HG03039 (cell line): ENCODE data around the gene RALY.
"Not testable (repeated sequence)": the region's sequence is repeated elsewhere in the genome, so short reads cannot be mapped to it uniquely, and the experiment has no call there.

Experiments used
- ATAC-seq: cut with Tn5 transposase; IDR thresholded peaks from one replicate; pipeline ENCODE4 v1.9.1; 2021; ENCODE audit warnings: mild to moderate bottlenecking, moderate library complexity; ENCODE audit not compliant: unreplicated experiment

The RALY gene

DNA sequence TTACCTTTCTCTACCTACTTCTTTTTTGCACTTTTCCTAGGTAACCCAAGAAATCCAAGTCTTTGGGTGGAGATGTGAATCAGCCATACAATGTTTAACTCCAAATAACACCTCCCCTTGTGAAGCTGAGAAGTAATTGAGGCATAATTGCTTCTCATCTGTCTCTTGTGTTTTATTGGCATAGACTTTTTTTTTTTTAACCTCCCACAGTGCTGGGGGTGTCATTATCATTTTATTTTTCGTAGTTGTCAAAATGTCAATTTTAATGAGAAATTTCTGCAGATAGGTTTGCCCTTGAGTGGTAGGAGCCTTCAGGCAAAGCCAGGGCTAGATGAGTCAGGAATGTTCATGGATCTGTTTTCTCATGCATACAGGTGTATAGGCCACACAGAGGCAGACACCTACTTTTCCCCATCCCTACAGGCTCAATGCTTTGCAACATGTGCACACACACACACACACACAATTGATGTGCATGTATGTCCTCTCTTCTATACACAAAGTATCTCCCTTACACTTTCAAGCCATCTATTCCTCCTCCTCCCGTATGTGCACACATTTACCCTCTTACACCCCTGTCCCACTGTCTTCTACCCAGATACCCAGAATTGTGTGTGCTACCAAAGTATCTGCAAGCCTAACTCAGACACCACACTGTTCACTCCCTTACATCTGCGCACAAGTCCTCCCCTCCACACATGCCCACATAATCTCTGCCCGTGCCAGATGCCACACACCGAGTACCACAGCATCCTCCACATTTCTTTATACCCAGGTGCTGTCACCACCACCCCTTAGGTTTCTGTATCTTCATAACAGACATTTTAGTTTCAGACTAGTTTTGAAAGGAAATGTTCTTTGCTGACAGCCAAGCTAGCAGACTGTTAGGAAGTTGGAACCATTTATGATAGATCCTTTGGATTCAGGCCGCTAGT, 22.0 kb downstream of the RALY start:
- no peak for ATAC-seq

DNA sequence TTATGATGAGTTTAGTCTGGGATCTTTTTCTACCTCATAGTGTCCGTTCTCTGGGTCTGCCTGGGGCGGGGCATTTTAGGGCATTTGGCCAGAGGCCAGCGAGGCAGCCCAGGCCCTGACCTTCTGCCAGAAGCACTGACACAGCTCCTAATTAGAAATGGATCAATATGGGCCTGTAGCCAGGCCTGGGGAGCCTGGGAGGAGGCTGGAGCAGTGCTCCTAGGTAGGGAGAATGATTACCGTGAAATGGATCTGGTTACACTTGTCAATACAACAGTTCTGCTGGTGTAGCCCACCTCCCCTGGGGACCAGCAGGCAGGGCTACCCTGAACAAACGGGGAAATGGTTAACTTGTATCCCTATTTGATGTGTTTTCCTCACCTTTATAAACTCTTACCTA, 23.0 kb downstream of the RALY start:
- ATAC-seq = no peak

GRCh38 chr20:34017610-34018009, 23.9 kb downstream of the RALY start:
- no peak for ATAC-seq

DNA sequence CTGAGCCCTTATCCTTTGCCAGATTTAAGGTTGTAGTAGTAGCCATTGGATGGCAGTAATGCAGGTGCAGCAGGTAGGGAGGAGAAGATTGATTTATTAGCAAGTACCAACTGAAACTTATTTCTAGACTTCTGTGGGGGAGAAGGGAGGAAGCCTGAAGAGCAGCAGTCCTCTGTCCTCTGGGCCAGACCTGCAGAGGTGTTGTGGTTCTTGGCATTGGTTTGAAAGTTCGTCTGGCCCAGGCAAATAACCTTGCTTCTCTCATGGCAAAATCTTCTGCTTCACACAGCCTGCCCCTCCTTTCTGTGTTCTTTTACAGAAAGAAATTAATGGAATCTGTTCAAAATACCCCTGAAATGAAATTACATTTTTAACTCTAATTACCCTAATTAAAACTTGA, 24.5 kb downstream of the RALY start:
- ATAC-seq = no peak

GRCh38 chr20:34022151-34022838, 28.6 kb downstream of the RALY start:
- no peak for ATAC-seq

DNA sequence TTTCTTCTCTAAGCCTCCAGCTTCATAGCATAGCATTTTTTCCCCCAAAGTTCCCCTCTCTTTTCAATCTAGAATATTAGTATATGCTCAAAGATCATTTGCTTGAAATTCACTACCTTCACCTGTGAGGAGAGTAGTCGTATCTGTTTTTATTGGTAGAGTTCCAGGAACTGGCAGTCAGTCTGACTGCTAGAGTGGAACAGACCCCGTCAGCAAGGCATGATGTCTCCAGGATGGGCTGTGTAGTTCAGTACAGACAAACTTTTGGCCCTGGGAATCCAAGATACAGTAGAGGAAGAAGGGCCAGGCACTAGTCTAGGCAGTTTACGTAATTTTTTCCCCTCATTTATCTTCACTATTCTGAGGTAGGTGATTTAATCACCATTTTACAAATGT, 29.1 kb downstream of the RALY start:
- no peak for ATAC-seq

DNA sequence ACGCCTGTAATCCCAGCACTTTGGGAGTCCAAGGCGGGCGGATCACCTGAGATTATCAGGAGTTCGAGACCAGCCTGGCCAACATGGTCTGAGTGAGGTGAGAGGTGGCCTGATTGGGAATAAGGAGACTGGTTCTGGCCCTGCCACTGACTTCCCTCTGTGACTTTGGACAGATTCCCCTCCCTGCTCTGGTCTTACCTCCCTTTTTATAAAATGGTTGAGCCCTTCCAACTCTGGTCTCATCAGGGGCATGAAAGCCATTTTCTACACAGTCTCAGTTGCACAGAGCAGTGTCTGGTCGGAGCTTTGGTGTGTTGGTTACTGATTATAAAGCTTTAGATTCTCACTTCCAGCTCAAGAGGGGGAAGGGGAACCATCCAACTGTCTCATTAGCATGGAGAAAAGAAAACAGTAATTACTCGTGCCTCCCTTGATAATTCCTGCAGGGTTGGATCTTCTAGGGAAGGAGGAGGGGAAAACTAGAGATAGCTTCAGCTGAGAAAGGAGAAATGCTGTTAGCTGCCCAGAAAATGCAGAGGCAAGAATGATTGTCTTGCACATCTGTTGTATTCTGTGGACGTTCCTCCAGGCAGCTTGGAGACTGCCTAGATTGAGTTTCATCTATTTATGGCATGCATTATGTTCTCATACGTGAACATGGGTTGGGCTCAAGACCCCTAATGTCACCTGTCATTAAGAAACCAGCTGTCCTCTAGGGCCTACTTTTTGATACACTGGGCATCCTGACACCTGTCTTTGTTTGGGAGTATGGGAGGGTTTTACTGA, 30.4 kb downstream of the RALY start:
- ATAC-seq = no peak

GRCh38 chr20:34024723-34025351, 31.1 kb downstream of the RALY start:
- no peak for ATAC-seq

- ATAC-seq = not testable (repeated sequence)
These were observed 34.3 kb downstream of the RALY start for GRCh38 chr20:34028013-34028412.

GRCh38 chr20:34029415-34029814, 35.7 kb downstream of the RALY start:
- no peak for ATAC-seq

DNA sequence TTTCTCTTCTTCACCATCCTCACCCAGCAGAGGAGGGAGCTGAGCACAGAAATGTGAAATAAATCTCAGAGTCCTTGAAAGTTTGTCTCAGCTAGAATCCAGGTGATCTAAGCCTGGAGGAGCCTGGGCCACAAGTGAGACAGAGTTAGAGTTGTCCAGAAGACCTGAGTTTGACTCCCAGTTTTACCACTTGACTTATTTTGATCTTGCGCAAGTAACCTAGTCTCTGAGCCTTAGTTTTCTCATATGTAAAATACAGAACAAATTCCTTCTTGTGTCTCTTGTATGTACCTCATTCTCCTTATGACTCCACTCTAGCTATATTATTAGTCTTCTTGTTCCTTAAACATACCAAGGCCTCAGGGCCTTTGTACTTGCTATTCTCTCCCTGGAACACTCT, 36.7 kb downstream of the RALY start:
- no peak for ATAC-seq

DNA sequence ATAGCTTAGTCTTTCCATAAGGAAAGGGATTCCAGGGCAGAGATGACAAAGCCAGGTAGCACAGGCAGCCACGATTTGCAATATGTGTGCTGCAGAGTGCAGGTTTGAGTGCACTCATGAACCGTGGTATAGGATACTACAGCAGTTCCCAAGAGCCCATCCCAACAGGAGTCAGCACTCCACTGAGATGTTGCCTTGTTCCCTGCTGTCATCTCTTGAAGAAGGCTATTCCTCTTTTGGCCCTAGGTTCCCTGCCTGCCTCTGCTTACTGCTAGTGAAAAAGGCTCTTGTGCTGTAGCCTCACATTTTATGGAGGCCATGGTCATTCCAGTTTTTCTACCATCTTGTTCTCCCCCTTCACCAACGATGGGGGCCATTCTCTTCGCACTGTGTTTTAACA, 40.2 kb downstream of the RALY start:
- no peak for ATAC-seq

DNA sequence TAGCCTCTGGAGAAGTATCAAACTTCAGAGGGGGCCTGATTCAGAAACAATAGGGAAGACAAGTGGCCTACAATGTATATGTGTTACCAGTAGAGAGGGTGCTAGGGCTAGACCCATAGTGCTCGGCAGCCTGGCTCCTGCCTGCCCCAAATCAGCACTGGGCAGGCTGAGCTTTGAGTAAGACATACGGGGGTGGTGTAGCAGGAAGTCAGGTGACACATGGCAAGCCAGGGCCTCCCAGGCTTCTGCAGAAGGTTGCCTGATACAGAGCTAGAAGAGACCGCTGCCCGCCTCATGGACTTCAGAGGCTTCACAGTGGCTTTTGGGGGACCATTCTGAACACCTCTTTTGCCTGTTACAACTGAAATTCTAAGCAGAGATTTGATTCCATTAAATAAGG, 43.4 kb downstream of the RALY start:
- no peak for ATAC-seq

DNA sequence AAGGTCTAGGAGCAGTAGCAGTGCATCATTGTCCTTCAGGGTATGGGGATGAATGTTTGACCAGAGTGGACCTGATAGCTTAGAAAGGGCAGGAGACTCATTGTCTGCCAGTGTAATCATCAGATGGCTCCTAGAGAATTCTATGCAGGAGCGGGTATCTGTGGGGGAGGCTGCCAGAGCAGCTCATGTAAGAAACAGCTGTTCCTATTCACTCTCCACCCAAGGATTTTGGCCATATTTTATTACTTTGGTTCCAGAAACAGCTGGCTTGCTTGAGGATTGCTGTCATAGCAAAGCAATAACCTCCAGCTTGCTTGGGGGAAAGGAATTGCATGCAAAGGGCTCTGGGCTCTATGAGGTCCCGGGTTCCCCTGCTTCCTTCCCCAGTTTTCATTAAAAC, 44.1 kb downstream of the RALY start:
- ATAC-seq = no peak

DNA sequence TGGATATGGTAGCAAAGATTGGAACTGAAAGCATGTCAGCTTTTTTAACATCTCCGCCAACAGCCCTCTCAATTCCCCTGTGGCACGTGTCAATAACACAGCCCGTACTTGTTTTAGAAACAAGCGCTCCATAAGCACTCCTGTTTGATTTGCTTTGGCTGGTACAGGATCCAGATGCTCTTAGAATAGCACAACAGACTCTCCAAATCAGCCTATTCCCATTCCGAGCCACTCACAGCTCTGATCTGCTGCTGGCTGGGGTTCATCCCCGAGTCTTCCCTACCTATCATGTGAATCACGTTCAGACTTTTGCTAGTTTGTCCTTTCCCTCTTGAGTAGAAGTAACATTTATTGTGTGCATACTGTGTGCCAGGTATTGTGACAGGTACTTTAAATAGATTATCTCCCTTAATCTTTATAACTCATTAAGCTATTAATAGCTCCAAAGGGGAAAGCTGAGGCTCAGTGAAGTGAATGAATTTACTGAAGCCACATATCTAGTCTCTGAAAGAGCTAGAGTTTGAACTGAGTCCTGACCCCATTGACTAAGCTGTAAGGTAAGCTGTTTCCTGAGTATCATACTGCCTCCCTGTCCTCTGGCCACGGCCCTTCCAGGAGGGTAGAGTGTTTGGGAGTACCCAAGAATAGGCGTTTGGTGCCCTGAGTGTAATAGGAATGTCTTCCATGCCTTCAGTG, 46.7 kb downstream of the RALY start:
- ATAC-seq = no peak

GRCh38 chr20:34041226-34041625, 47.5 kb downstream of the RALY start:
- ATAC-seq = no peak

DNA sequence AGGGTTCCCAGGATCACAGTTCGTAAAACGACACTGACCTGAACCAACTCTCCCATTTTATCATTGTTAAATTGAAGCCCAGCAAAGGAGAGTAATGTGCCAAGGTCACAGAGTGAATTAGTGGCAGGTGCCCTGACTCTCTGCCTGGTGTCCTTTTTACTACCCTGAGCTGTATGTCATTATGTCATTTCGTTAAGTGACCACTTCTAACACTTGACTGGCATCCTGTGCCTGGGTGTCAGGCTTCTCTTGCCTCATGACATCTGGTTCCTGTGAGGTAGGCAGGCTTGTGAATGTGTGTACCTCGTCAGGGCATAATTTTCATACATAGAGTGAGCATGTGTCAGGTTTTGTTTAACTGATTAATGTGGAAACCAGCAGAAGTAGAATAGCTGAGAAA, 48.6 kb downstream of the RALY start:
- ATAC-seq = no peak

DNA sequence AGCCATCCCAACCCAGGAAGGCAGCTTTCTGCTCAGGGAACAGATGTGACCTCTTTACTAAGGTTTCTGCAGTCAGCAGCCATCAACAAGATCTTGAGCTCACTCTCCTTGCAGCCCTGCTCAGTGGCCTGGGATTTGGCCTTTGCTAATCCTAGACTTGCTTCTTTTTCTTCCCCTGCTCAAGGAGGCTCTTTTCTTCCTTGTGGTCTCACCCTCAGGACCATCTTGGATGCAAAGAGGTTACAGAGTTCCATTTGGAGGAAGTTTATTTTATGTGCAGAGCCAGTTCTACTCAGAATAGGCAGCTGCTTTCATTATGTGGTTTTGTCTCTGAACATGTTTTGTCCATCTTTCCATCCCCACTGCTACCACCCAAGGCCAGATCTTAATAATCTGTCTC, 49.3 kb downstream of the RALY start:
- ATAC-seq = no peak

DNA sequence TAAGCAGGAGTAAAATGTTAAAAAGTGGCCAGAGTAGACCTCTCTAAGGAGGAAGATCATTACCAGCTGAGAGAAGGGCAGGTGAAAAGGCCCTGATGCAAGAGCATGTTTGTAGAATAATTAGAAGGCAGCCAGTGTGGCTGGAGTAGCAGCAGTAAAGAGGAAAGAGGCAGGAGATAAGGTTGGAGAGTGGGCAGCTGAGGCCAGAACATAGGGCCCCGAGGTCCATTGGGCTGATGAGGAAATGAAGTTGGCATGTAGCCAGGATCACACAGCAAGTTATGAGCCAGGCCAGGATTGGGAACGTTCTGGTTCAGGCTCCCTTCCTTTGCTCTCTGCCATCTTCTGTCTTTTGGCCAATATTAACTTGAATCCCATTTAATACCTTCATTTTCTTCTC, 51.6 kb downstream of the RALY start:
- no peak for ATAC-seq

- ATAC-seq = no peak
These were observed 52.4 kb downstream of the RALY start for GRCh38 chr20:34045930-34046725.
